Vagina (tissue), 2 donors: ENCODE results near the gene PDXP.

Experiments
- POLR2A ChIP-seq, 2 donors: fragments of 450-650 bp; IDR thresholded peaks; one replicate each; pipeline ENCODE4 v1.6.1; 2017; ENCODE audit warnings: antibody characterized with exemption in 2 of 2, mild to moderate bottlenecking in 2 of 2, moderate library complexity in 2 of 2
- TF ChIP-seq, protein P1 (sequence below), 3 experiments: fragments of 450-650 bp in 2 of 3; fragments of 200-600 bp in 1 of 3; sonication (generic) in 1 of 3; IDR thresholded peaks; one replicate each; pipeline ENCODE4 v1.5.1; 2017 to 2019; ENCODE audit warnings: antibody characterized with exemption in 3 of 3, mild to moderate bottlenecking in 2 of 3, moderate library complexity in 2 of 3

DNA sequence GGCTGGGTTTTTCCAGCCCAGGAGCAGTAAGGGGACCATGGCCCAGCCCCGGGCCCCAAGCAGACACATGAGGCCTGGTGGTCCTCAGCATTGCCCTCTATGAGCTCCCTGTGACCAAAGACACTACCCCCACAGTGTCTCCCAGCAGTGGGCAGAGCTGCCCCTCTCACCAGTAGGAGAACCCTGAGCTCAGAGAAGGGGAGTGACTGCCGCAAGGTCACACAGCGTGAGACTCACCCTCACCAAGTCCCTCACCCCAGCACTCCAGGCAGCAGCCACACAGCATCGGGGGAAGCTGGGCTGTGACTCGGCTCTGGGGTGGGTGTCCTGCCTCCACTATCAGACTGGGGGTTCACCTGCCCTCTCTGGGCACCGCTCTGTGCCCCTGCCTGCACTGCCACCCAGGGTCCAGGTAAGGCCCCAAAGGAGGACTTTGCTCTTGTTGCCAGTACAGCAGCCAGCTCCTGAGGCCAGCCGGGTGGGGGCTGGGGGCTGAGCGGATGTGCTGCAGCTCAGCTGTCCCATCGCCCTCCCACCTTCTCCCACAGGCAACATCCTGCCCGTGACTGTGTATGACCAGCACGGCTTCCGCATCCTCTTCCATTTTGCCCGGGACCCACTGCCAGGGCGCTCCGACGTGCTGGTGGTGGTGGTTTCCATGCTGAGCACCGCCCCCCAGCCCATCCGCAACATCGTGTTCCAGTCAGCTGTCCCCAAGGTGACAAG lies 26.9 kb upstream of the PDXP start:
- TF ChIP-seq POLR2A (IDR thresholded peaks at IDR 0.05) = no peak
- TF ChIP-seq, protein P1, sequence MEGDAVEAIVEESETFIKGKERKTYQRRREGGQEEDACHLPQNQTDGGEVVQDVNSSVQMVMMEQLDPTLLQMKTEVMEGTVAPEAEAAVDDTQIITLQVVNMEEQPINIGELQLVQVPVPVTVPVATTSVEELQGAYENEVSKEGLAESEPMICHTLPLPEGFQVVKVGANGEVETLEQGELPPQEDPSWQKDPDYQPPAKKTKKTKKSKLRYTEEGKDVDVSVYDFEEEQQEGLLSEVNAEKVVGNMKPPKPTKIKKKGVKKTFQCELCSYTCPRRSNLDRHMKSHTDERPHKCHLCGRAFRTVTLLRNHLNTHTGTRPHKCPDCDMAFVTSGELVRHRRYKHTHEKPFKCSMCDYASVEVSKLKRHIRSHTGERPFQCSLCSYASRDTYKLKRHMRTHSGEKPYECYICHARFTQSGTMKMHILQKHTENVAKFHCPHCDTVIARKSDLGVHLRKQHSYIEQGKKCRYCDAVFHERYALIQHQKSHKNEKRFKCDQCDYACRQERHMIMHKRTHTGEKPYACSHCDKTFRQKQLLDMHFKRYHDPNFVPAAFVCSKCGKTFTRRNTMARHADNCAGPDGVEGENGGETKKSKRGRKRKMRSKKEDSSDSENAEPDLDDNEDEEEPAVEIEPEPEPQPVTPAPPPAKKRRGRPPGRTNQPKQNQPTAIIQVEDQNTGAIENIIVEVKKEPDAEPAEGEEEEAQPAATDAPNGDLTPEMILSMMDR (IDR thresholded peaks at IDR 0.05) = no peak
